RWPE2 (cell line): ENCODE results near the gene KPNA4.
A peak's percentile ranks its signal among the peaks of the same experiment; 100 is the strongest.

Experiments used
- ATAC-seq: fragments of 200-7000 bp; cut with Tn5 transposase; 3 replicates; pipeline ENCODE4 v1.9.1; 2021; ENCODE audit warnings: low read depth
- DNase-seq: peaks from one replicate; pipeline ENCODE4 v3.0.0-alpha.2; 2020; ENCODE audit warnings: low spot score
- H3K27ac ChIP-seq: fragments of 450-650 bp; 2 replicates; pipeline ENCODE4 v1.5.1; 2017; ENCODE audit warnings: mild to moderate bottlenecking; ENCODE audit not compliant: poor library complexity, severe bottlenecking
- H3K27me3 ChIP-seq: fragments of 250-450 bp; sonication (Bioruptor Pico); 2 replicates; pipeline ENCODE4 v1.5.1; 2021; ENCODE audit warnings: mild to moderate bottlenecking, moderate library complexity; ENCODE audit not compliant: insufficient read depth, poor library complexity, severe bottlenecking
- H3K36me3 ChIP-seq: fragments of 250-450 bp; sonication (Bioruptor Pico); 2 replicates; pipeline ENCODE4 v1.5.1; 2020; ENCODE audit warnings: low read depth, mild to moderate bottlenecking, moderate library complexity
- H3K4me1 ChIP-seq: fragments of 250-450 bp; sonication (Bioruptor Pico); 2 replicates; pipeline ENCODE4 v1.5.1; 2021; ENCODE audit warnings: mild to moderate bottlenecking, moderate library complexity; ENCODE audit not compliant: insufficient read depth, poor library complexity, severe bottlenecking
- H3K4me3 ChIP-seq: fragments of 250-450 bp; sonication (Bioruptor Pico); 2 replicates; pipeline ENCODE4 v1.5.1; 2021; ENCODE audit warnings: mild to moderate bottlenecking, moderate library complexity; ENCODE audit not compliant: severe bottlenecking
- H3K9me3 ChIP-seq: fragments of 250-450 bp; sonication (Bioruptor Pico); 2 replicates; pipeline ENCODE4 v1.5.1; 2021; ENCODE audit warnings: mild to moderate bottlenecking, moderate library complexity; ENCODE audit not compliant: severe bottlenecking
- TF ChIP-seq, protein P1 (sequence below): fragments of 450-650 bp; IDR thresholded peaks from one replicate; pipeline ENCODE4 v1.5.1; 2017; ENCODE audit warnings: mild to moderate bottlenecking, moderate library complexity; ENCODE audit not compliant: poor library complexity, severe bottlenecking

Gene KPNA4, protein sequence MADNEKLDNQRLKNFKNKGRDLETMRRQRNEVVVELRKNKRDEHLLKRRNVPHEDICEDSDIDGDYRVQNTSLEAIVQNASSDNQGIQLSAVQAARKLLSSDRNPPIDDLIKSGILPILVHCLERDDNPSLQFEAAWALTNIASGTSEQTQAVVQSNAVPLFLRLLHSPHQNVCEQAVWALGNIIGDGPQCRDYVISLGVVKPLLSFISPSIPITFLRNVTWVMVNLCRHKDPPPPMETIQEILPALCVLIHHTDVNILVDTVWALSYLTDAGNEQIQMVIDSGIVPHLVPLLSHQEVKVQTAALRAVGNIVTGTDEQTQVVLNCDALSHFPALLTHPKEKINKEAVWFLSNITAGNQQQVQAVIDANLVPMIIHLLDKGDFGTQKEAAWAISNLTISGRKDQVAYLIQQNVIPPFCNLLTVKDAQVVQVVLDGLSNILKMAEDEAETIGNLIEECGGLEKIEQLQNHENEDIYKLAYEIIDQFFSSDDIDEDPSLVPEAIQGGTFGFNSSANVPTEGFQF

DNA sequence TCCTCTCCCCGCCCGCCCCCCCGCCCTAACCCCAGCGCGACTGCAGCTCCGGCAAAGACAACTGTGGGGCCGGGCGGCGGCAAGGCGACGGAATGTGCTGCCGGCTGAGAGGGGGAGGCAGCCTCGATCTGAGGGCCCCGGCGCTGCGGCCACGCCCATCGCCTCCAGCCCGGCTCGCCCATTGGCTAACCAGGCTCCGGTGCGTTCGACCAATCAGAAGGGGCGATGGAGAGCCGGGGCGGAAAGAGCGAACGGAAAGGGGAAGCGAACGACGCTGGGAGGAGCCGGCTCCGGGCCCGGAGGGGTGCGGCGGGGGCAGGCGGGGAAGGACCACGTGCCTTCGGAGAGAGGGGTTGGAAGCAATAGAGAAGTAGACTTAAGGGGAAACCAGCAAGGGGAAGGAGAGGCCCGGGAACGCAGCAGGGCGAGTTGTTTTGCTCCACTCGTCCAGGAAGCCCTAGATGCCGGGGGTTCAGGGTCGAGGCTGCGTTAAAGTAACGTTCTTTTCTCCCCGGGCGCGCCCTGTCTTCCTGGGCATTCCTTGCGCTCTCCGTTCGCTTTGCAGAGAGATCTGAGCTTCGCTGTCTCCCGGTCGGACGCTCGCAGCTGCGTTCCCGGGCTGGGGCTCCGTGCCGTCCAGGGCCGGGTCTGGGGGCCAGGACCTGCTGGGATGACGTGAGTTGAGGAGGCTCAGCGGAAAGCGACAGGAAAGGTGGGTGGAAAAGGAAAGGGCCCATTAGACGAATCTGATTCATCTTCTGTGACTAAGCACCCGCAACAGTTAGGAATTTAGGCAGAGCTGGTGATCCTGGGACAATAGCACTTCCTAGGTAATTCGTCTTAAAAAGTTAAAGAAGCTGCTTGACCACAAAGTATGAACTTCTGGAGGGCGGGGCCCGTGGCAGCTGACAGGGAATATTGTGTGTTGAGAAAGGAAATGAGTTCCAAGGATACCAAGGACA, at the start of gene KPNA4:
Gene KPNA4, minus strand, starts transcription at position 130 of the 962 bp plus-strand sequence. CDS start 289 bp downstream, outside the sequence.
- H3K27ac ChIP-seq, result peak within 1 kb of the TSS; percentile 98
- peaks cover 25% of the 10 kb centered on the region for H3K36me3 ChIP-seq
- H3K9me3 ChIP-seq, result no peaks in the 10 kb centered on the region
- H3K27me3 ChIP-seq, result no peaks in the 10 kb centered on the region
- peaks cover 39% of the 10 kb centered on the region for H3K4me1 ChIP-seq
- peak; percentile 96 for DNase-seq
- ATAC-seq, result peak; percentile 84
- H3K4me3 ChIP-seq, result peak within 1 kb of the TSS; percentile 51
- TF ChIP-seq, protein P1, sequence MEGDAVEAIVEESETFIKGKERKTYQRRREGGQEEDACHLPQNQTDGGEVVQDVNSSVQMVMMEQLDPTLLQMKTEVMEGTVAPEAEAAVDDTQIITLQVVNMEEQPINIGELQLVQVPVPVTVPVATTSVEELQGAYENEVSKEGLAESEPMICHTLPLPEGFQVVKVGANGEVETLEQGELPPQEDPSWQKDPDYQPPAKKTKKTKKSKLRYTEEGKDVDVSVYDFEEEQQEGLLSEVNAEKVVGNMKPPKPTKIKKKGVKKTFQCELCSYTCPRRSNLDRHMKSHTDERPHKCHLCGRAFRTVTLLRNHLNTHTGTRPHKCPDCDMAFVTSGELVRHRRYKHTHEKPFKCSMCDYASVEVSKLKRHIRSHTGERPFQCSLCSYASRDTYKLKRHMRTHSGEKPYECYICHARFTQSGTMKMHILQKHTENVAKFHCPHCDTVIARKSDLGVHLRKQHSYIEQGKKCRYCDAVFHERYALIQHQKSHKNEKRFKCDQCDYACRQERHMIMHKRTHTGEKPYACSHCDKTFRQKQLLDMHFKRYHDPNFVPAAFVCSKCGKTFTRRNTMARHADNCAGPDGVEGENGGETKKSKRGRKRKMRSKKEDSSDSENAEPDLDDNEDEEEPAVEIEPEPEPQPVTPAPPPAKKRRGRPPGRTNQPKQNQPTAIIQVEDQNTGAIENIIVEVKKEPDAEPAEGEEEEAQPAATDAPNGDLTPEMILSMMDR, result no peak

DNA sequence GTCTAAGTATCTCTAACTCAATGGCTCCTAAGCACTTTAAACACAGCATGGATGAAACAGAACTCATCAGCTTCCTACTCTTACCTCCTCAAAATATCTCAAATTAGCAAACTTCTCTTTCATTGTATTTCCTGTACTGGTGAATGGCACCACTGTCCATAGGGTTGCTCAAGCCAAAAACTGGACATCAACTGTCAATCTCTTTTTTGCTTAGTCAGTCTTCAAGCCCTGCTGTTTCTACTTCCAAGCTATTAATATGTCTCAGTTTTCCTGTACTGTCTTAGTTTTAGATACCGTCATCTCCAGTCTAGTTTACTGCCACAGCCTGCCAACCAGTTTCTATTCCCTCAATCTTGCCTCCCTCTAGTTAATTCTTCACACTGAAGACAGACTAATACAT, 48.3 kb upstream of the KPNA4 start:
- TF ChIP-seq, protein P1, result no peak
- Histone ChIP-seq H3K27ac (no peak overlapping the region), H3K4me1 (peaks cover 3% of the 10 kb centered on the region), H3K36me3 (no peaks in the 10 kb centered on the region), H3K9me3 (no peaks in the 10 kb centered on the region), H3K4me3 (no peak overlapping the region), H3K27me3 (no peaks in the 10 kb centered on the region)
- no peak for ATAC-seq
- no peak for DNase-seq

DNA sequence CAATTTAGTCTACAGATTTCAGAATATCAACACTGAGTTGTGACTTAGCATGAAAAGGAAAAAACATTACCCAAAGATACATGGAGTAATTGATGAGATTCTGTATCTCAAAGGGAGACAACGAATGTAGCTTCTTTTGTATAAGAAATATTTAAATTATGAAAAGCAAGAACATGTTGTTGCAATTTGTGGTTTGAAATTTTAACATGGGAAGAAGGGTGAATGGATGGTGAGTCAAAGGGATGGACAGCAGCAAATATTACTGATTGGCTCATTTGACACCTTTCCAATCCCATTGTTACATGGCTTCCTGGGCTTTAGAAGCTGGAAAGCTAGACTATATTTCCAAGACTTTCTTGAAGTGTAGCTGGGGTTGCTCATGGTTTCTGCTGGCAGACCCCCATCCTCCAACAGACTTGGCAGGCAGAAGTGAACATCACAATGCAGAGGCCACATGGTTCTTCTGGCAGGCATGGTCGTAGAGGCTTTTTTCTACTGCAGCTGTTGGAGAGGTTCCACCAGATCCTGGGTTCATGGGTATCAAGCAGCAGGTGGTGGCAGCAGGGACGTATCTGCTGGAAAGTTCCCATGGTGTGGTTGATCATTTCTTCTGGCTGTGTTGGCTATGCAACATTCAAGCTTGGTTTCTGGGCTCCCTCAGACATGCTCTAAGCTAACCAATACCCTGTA, 47.2 kb upstream of the KPNA4 start:
- ATAC-seq (no peak; the same call in 2 of the 3 replicates), DNase-seq (no peak)
- peaks cover 3% of the 10 kb centered on the region for H3K4me1 ChIP-seq
- no peaks in the 10 kb centered on the region for H3K9me3 ChIP-seq
- H3K4me3 ChIP-seq, result no peak overlapping the region
- H3K27ac ChIP-seq, result no peak overlapping the region
- no peaks in the 10 kb centered on the region for H3K36me3 ChIP-seq
- no peaks in the 10 kb centered on the region for H3K27me3 ChIP-seq
- TF ChIP-seq, protein P1, result no peak

DNA sequence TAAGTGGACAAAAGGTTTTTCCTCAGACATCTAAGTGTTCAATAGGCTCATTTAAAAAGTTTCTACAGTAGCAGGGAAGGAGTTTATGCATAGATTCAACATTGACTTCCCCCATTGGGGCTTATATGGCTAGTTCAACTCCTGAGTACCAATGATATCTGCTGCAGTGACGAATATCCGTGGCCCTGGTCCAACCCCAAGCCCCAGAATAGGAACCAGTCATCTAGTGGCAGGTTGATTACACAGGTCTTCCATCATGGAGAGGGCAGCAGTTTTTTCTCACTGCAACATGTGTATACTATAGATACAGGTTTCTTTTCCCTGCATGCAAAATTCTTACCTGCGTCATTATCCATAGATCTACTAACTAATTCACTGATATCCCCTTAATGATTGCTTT, 45.8 kb upstream of the KPNA4 start:
- Histone ChIP-seq H3K36me3 (no peaks in the 10 kb centered on the region), H3K27me3 (no peaks in the 10 kb centered on the region), H3K27ac (no peak overlapping the region), H3K4me3 (no peak overlapping the region), H3K4me1 (no peaks in the 10 kb centered on the region), H3K9me3 (no peaks in the 10 kb centered on the region)
- ATAC-seq (no peak), DNase-seq (no peak)
- TF ChIP-seq, protein P1, result no peak
